SHP77 (cell line): ENCODE measurements around the gene CACNA1C.

Experiments
- DNase-seq, 2 experiments: peaks; one replicate each; lab custom pipeline; 2025; lab: John Stamatoyannopoulos, UW

Gene CACNA1C

DNA sequence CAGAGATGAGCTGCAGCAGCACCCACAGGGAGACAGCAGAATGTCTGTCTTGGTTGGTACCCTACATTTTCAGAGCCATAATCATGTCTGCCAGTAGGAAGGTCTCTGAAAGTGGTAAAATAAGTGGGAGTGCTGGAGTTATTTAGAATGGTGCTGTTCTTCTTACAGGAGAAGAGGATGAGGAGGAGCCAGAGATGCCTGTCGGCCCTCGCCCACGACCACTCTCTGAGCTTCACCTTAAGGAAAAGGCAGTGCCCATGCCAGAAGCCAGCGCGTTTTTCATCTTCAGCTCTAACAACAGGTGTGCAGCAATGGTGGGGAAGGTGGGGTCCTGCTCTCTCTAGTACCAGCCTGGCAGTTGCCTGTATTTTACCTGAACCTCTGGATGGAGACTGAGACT, 540.3 kb downstream of the CACNA1C start:
- no peak for DNase-seq

DNA sequence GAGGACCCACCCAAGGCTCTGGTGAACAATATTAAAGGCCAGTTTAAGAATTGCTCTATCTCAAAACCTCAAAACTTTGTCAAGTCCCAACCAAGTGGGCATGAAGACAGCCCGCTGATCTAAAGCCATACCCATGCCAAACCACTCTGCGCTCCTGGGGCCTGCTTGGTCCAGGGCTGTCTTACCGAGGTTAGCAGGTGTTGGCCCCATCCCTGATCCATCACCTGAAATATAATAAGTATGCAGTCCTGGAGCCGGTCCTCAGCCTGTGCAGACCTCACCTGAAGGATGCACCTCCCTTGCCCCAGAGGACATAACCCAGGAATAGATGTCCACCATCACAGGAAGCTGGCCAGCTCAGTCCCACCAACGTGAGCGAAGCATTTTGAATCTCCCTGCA, 543.7 kb downstream of the CACNA1C start:
- no peak for DNase-seq

DNA sequence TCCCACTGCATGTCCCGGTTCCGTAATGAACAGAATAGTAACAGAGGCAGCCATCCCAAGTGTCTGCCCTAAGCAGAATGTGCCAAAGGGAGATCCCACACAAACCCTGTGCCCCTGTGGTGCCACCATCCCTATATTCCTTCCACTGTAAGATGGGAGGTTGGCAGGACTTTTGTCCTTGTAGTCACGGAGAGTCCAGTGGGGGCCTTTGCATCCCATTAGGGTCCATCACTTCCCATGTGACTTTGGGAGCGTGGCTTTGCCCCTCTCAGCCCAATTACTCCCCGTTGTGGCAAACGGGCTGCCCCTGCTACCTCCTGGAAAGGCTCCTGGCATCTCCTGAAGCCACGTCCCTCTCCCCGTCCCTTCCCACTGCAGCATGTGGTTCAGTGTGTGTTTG, 552.5 kb downstream of the CACNA1C start:
- no peak for DNase-seq

- no peak for DNase-seq
These were observed 553.6 kb downstream of the CACNA1C start for GRCh38 chr12:2606186-2606910.

DNA sequence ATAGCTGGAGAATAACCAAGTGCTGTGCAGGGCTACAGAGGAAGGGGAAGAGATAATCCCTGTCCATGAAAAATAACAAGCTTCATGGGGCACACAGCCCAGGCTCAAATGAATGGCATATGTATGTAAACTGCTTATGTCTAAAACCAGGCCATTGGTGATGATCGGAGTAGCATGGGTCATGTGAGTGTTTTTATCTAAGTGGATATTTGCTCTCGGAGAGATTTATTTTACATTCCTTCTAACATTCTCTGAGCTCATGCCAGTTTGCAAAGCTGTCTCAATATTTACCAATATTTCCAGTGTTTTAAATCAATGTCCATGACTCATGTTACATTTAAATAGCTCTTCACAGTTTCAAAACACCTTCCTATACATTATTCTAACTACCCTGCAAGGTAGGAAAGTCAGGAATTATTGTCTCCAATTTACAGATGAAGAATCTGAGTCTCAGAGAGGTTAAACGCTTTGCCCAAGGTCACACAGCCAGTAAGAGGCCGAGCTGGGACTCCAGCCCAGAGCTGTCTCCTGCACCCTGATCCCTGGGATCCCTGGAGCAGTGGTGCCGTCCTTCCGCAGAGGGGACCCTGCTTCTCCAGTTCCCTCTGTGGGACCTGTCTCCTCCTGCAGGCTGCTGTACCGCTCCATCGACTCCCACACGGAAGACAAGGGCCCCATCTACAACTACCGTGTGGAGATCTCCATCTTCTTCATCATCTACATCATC, 555.3 kb downstream of the CACNA1C start:
- DNase-seq: no peak

DNA sequence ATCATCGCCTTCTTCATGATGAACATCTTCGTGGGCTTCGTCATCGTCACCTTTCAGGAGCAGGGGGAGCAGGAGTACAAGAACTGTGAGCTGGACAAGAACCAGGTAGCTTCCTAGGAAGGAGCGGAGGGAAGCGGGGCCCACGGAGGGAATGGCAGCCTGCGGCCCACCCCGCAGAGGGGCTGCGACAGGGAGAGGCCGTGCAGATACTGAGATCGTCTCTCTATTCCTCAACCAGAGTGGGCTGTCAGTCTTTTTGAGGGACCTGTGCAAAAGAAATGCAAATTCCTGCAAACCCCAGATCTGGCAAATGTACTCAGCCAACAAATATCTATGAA, 555.8 kb downstream of the CACNA1C start:
- no peak for DNase-seq

- DNase-seq: no peak
These were observed 556.2 kb downstream of the CACNA1C start for GRCh38 chr12:2609020-2609419.

- no peak for DNase-seq
These were observed 557.6 kb downstream of the CACNA1C start for GRCh38 chr12:2610358-2610757.

- no peak for DNase-seq
These were observed 560.7 kb downstream of the CACNA1C start for GRCh38 chr12:2613326-2614073.

DNA sequence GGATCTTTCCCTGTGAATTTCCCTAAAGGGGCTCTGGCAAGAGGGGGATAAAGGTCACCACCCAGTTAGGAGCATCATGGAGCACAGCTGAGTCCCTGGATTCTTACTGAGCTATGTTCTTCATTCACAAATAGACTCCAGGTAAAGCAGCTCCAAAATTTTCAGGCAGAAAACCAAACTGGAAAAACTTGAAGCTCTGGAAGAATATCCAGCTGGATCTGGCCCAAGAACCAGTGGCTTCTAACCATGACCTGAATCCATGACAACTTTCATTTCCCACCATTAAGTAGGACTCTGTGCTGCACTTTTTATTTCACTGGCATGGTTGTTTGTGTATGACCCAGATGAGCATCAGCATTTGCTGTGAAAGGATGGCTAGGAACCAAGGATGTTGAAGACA, 561.6 kb downstream of the CACNA1C start:
- no peak for DNase-seq

DNA sequence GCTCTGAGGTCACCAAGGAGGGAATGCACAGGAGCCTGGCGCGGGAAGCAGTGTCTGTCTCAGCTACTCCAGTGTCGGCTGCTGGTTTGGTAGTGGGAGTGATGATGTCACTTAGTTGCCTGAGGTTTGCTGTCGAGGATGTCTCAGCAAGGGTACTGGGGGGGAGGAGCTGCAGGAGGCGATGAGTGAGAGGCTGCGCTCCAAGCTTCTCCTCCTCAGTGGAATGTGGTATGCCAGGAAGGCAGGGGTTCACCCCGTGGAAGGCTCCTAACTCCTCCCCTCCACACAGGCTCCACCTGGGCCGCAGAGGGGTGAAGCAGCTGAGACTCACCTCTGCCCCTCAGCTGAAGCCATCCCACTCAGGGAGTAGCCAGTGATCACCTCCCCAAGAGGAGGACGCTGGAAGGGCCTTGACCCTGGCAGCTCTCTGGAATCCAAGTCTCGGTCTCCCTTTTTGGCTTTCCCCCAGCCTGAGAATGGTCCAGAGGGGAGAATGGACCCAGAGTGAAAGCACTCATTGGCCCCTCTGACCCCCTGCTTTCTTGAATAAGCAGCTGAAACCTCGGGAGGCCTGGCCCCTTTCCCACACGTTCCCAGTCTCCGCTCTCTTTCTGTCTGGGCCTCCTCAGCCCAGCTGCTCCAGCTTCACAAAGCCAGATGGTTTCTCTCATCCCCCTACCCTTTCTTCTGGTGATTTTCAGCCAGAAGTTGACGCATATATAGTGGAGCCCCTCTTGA, 563.0 kb downstream of the CACNA1C start:
- DNase-seq: no peak

GRCh38 chr12:2616763-2617162, 564.0 kb downstream of the CACNA1C start:
- no peak for DNase-seq

DNA sequence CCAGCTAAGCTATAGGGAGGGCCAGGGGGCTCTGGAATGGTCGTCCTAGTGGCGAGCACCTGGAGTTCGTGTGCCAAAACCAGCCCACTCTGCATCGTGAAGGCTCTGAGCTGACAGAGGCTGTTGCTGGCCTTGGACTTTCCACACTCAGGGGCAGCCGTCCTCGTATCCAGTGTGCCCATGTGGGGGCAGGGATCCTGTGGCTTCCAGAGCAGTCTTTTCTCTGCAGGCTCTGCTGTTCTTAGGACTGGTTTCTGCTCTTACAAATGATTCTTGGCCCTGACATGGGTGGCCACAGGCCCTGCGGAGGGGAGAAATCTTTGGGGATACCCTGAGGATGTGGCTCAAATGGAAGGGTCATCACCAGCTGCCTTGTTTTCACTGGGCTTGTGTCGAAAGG, 564.6 kb downstream of the CACNA1C start:
- DNase-seq: no peak

DNA sequence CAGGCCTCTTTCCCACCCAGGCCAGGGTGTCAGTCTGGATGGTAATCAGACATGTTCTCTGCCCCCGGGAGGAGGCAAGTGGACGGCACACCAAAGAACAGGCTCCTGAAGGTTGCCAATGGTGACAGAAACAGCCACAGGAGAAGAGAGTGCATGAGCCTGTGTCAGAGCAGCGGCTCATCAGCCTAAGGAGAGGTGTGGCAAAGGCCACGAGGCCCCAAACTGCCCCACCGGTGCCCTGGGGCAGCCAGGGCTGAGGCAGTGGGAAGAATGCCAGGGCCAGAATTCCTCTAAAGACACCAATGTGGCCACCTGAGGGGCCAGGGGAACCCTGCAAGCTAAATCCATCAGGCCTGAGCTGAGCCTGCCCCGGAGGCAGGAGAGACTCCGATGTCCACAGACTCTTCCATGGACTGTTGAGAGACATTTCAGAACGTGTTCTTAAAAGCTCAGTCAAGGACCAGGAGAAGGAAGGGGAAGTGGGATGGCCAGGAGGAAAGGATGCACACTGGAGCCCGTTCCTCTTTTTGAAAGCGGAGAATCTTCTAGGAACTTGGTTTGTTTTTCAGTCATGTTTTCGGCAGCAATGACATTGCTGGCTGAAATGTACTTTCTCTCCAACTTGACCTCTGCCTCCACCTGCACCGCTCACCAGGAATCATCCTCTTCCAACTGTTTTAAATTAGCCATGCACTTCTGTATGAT, 565.7 kb downstream of the CACNA1C start:
- DNase-seq: no peak

- DNase-seq: no peak
These were observed 566.3 kb downstream of the CACNA1C start for GRCh38 chr12:2619136-2619535.

GRCh38 chr12:2622460-2622859, 569.7 kb downstream of the CACNA1C start:
- DNase-seq: no peak

DNA sequence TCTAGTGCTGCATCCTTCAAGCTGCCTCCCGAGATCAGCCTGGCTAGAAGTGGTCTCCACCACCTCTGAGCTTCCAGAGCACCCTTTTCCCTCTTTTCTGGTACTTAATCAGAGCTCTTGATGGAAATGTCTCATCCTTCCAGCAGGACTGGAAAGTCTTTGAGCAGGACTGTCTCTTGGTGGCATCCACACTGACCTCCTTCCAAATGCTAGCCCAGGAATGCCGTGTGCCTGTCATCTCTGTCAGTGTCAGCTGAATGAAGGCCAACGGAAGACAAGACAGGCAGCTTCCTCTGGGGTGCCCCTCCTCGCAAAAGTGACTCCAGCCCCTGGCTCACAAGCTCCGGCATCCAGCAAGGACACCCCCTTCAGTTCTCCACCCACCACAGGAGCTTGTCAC, 570.7 kb downstream of the CACNA1C start:
- no peak for DNase-seq

GRCh38 chr12:2624543-2625288, 571.9 kb downstream of the CACNA1C start:
- DNase-seq: no peak

DNA sequence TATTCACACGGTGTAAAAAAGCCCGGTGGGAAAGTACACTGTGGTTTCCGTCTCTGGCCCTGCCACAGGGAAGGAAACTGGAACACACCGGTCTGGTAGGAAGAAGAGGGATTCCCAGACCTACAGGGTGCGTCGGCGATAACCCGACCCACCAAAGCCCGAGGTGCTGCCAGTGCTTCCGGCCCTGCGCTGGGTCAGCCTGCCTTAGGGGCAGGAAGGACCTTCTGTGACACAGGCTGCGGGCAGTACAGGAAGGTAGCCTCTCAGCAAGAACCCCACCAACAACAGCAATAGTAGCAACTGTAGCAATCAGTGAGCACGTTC, 572.5 kb downstream of the CACNA1C start:
- DNase-seq: no peak

DNA sequence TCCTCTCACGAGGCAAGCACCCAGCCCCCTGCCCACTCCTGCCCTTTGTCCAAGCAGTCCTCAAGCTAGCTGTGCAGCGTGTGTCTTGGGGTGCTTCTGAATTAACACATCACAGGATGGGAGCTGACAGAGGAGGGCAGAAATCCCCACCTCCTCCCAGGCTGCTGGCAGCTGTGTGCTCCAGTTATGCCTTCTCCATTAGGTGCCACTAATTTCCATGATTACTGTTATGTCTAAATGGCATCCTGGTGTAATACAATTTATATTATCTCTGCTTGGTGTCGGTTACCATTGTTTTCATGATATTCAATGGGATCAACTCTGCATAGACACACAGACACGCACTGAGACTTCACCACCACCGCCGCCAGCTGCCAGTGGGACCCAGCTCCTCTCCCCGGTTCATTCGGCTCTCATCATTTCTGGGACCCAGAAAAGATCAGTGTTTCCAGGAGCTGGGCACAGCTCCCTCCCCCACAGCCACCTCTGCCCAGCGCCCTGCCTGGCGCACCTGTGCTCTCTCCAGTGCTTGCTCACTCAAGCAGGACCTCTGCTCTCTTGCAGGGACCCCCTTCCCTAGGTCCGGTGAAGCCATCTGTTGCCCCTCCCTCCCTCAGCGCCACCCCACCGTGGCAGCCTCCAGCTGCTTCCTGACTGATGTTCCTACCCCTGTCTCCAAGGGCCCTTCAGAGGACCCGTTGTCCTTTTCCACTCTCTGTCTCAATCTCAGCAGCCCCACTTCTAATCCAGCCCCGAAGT, 574.5 kb downstream of the CACNA1C start:
- DNase-seq: no peak

DNA sequence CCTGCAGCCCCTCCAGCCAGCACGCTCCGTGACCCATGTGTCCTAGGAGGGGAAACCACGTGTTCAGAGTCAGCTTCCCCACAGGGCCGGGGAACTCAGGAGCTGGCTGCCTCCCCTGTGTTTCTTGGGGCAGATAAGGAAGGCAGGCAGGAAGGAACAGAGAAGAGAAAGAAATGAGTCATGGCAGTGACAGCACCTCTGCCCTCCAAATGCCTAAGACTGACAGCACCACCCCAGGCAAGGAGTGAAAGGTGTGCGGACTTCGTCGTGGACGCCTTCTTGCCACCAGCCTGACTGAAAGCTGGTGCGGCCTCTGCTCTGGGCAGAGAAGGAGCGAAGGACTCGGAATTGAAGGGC, 575.0 kb downstream of the CACNA1C start:
- DNase-seq: no peak
